Renal cortex interstitium (tissue), 11 donors: ENCODE data around the gene KPNA1. TPM values are rescaled to one million over a fixed set of nuclear protein-coding genes. Genes with fewer than 3 reads are reported as not detected.

Source experiments
- DNase-seq, 11 donors: peaks; one replicate each; pipeline ENCODE4 v3.0.0-alpha.2; 2013; ENCODE audit warnings: low read depth in 9 of 11, low spot score in 4 of 11; ENCODE audit errors: extremely low read depth in 1 of 11
- polyA plus RNA-seq, 3 donors: library from polyadenylated mRNA; unstranded; fragments of 120-200 nt; gene quantifications; one replicate each; pipeline ENCODE4 v1.2.1, GENCODE V29; 2013; ENCODE audit not compliant: insufficient read length in 3 of 3

KPNA1 gene
- polyA plus RNA-seq, 3 donors, result 43.1 to 56.0 (median 46.9) TPM

- DNase-seq, result no peak
Observed at GRCh38 chr3:122403489-122403888, 111.2 kb downstream of the KPNA1 start.

- no peak for DNase-seq
Observed at GRCh38 chr3:122398920-122399319, 115.8 kb downstream of the KPNA1 start.

GRCh38 chr3:122397201-122397600, 117.5 kb downstream of the KPNA1 start:
- DNase-seq, result no peak

- no peak for DNase-seq
Observed at GRCh38 chr3:122396511-122396910, 118.2 kb downstream of the KPNA1 start.

- DNase-seq, result no peak
Observed at GRCh38 chr3:122395582-122395981, 119.2 kb downstream of the KPNA1 start.

GRCh38 chr3:122394173-122394572, 120.6 kb downstream of the KPNA1 start:
- DNase-seq, result no peak

- DNase-seq, result peak in 4 of 11 donors; percentile 3 to 26 (median 18)
Observed at GRCh38 chr3:122392868-122393844, 121.6 kb downstream of the KPNA1 start.

- no peak for DNase-seq
Observed at GRCh38 chr3:122391681-122392446, 122.9 kb downstream of the KPNA1 start.

- peak in 3 of 11 donors; percentile 11 to 15 (median 13) for DNase-seq
Observed at GRCh38 chr3:122390665-122391064, 124.1 kb downstream of the KPNA1 start.

GRCh38 chr3:122389892-122390291, 124.8 kb downstream of the KPNA1 start:
- no peak for DNase-seq

GRCh38 chr3:122389197-122389596, 125.5 kb downstream of the KPNA1 start:
- no peak for DNase-seq

- DNase-seq, result no peak
Observed at GRCh38 chr3:122387709-122388108, 127.0 kb downstream of the KPNA1 start.

GRCh38 chr3:122383771-122384697, 130.7 kb downstream of the KPNA1 start, which contains the start of gene FAM162A:
Gene FAM162A (plus strand): TSS chr3:122384182. CDS start chr3:122384266, 84 bp downstream.
- peak; percentile 84 to 93 (median 90) for DNase-seq

GRCh38 chr3:122382888-122383666, 131.7 kb downstream of the KPNA1 start, which contains the start of gene MIX23:
Gene MIX23 (minus strand): TSS chr3:122383231. CDS start chr3:122383224, 7 bp downstream.
- DNase-seq, result peak; percentile 68 to 89 (median 83)

GRCh38 chr3:122377975-122378374, 136.8 kb downstream of the KPNA1 start:
- DNase-seq, result no peak

GRCh38 chr3:122374034-122374433, 140.7 kb downstream of the KPNA1 start:
- no peak for DNase-seq
